Ascending aorta (tissue), 2 donors: ENCODE measurements around the gene KIAA0825. TPM values are rescaled to one million over a fixed set of nuclear protein-coding genes. Genes with fewer than 3 reads are reported as not detected.
"Not testable (repeated sequence)": the region's sequence is repeated elsewhere in the genome, so short reads cannot be mapped to it uniquely, and the experiment has no call there.

Experiments
- DNase-seq, 2 donors: peaks; one replicate each; pipeline ENCODE4 v3.0.0-alpha.2; 2019; ENCODE audit warnings: low spot score in 2 of 2
- H3K27ac ChIP-seq, 2 donors: fragments of 200-600 bp; sonication (generic); one replicate each; pipeline ENCODE4 v1.5.1; 2016 to 2017; ENCODE audit warnings: mild to moderate bottlenecking in 1 of 2
- H3K27me3 ChIP-seq: fragments of 200-600 bp; sonication (generic); one replicate; pipeline ENCODE4 v1.5.1; 2017
- H3K36me3 ChIP-seq, 2 donors: fragments of 200-600 bp; sonication (generic); one replicate each; pipeline ENCODE4 v1.5.1; 2016
- H3K4me1 ChIP-seq, 2 donors: fragments of 200-600 bp; sonication (generic); one replicate each; pipeline ENCODE4 v1.5.1; 2016 to 2017; ENCODE audit warnings: mild to moderate bottlenecking in 1 of 2
- H3K4me3 ChIP-seq, 2 donors: fragments of 200-600 bp; sonication (generic); one replicate each; pipeline ENCODE4 v1.5.1; 2016 to 2017; ENCODE audit warnings: mild to moderate bottlenecking in 1 of 2
- H3K9me3 ChIP-seq, 2 donors: fragments of 200-600 bp; sonication (generic); one replicate each; pipeline ENCODE4 v1.5.1; 2016
- CTCF ChIP-seq, 3 experiments: fragments of 200-600 bp in 2 of 3; fragments of 450-650 bp in 1 of 3; sonication (generic) in 2 of 3; IDR thresholded peaks; one replicate each; pipeline ENCODE4 v1.5.1; 2016 to 2019; ENCODE audit warnings: antibody characterized with exemption in 3 of 3, mild to moderate bottlenecking in 1 of 3, moderate library complexity in 1 of 3
- intact Hi-C: fragments of 100-400 bp; cut with DNase I; formaldehyde crosslinking; loops from one replicate; pipeline ENCODE4 v1.15.1; 2023
- total RNA-seq: library from RNA; depleted of rRNA; stranded (reverse); fragments of >200 nt; gene quantifications from one replicate; pipeline ENCODE4 v1.1.0, GENCODE V29; 2016

Gene KIAA0825
- total RNA-seq, 1 donor from 2014 or later, result 2.4 TPM

- no peaks in the 10 kb centered on the region for H3K36me3 ChIP-seq
- TF ChIP-seq CTCF (IDR thresholded peaks at IDR 0.05), result no peak
- no peaks in the 10 kb centered on the region for H3K4me1 ChIP-seq
- no peaks in the 10 kb centered on the region for H3K27me3 ChIP-seq
- intact Hi-C loops, result no loop called here
- no peak overlapping the region for H3K4me3 ChIP-seq
- no peaks in the 10 kb centered on the region for H3K9me3 ChIP-seq
- no peak for DNase-seq
- no peak overlapping the region for H3K27ac ChIP-seq
These were observed 256.3 kb downstream of the KIAA0825 start for GRCh38 chr5:94361832-94362796.

- no peak for DNase-seq
- intact Hi-C loops, result no loop called here
- Histone ChIP-seq H3K36me3 (no peaks in the 10 kb centered on the region), H3K4me3 (no peak overlapping the region), H3K27ac (no peak overlapping the region), H3K4me1 (no peaks in the 10 kb centered on the region), H3K9me3 (no peaks in the 10 kb centered on the region), H3K27me3 (no peaks in the 10 kb centered on the region)
- TF ChIP-seq CTCF (IDR thresholded peaks at IDR 0.05), result no peak
These were observed 257.2 kb downstream of the KIAA0825 start for GRCh38 chr5:94361161-94361560.

GRCh38 chr5:94360382-94361130 lies 257.8 kb downstream of the KIAA0825 start:
- Histone ChIP-seq H3K4me3 (no peak overlapping the region), H3K27me3 (no peaks in the 10 kb centered on the region), H3K36me3 (no peaks in the 10 kb centered on the region), H3K4me1 (no peaks in the 10 kb centered on the region), H3K27ac (no peak overlapping the region), H3K9me3 (no peaks in the 10 kb centered on the region)
- TF ChIP-seq CTCF (IDR thresholded peaks at IDR 0.05), result no peak
- intact Hi-C loops, result no loop called here
- no peak for DNase-seq

- no peaks in the 10 kb centered on the region for H3K9me3 ChIP-seq
- no peak overlapping the region for H3K27ac ChIP-seq
- no peaks in the 10 kb centered on the region for H3K27me3 ChIP-seq
- no peak for DNase-seq
- TF ChIP-seq CTCF (IDR thresholded peaks at IDR 0.05), result no peak
- H3K4me1 ChIP-seq, result no peaks in the 10 kb centered on the region
- H3K4me3 ChIP-seq, result no peak overlapping the region
- intact Hi-C loops, result no loop called here
- H3K36me3 ChIP-seq, result no peaks in the 10 kb centered on the region
These were observed 258.5 kb downstream of the KIAA0825 start for GRCh38 chr5:94359880-94360279.

- no peak for DNase-seq
- no peaks in the 10 kb centered on the region for H3K36me3 ChIP-seq
- no peaks in the 10 kb centered on the region for H3K27me3 ChIP-seq
- no peaks in the 10 kb centered on the region for H3K4me1 ChIP-seq
- H3K4me3 ChIP-seq, result no peak overlapping the region
- H3K9me3 ChIP-seq, result peaks cover 0 to 3% of the 10 kb centered on the region in 2 donors
- TF ChIP-seq CTCF (IDR thresholded peaks at IDR 0.05), result no peak
- H3K27ac ChIP-seq, result no peak overlapping the region
- intact Hi-C loops, result no loop called here
These were observed 262.6 kb downstream of the KIAA0825 start for GRCh38 chr5:94355811-94356210.

GRCh38 chr5:94354837-94355485 lies 263.4 kb downstream of the KIAA0825 start:
- intact Hi-C loops, result not testable (repeated sequence)

More at GRCh38 chr5:94354837-94355485, 263.4 kb downstream of the KIAA0825 start:
- not testable (repeated sequence) for H3K9me3 ChIP-seq, DNase-seq, H3K27me3 ChIP-seq, H3K27ac ChIP-seq, H3K4me3 ChIP-seq, H3K36me3 ChIP-seq, H3K4me1 ChIP-seq
